Measurements from ENCODE around the gene PLCB3. TPM values are rescaled to one million over a fixed set of nuclear protein-coding genes. Genes with fewer than 3 reads are reported as not detected.
"Not testable (repeated sequence)": the region's sequence is repeated elsewhere in the genome, so short reads cannot be mapped to it uniquely, and the experiment has no call there.

Gene PLCB3
- total RNA-seq, 1 experiment from 2014 or later: 12.6 TPM

DNA sequence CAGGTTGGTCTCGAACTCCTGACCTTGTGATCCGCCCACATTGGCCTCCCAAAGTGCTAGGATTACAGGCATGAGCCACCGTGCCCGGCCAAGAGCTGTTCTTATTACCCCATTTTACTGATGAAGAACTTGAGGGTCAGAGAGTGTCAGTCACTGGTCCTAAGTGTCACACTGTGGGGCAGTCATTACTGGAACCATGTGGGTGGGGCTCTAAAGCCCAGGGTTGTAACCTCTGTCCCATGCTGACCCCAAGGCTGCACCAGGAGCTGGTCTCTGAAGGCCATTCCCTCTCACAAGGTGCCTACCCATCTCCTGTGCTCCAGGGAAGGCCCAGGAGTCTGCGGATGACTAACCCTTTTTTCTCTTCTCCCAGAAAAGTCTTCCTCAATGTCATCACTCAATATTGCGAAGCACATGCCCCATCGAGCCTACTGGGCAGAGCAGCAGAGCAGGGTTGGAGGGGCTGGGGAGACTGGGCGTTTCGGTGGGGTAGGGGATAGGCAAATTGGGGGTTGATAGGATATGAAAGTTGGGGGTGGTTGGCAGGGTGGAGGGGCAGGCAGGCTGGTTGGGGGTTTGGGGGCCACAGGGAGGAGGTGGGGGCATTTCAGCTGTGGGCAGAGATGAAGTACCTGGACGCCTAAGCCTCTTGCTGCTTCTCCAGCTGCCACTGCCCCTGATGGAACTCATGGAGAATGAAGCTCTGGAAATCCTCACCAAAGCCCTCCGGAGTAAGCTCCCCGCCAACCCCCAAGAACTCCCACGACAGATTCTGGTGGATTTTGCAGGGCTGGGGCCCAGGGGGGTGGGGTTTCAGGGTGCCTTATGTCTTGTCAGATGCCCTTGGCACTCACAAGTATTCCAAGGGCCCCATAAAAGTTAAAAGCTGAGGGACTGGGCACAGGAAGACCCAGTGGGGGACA lies 52.0 kb downstream of the PLCB3 start:
- no peak for DNase-seq (ENCODE audit: low spot score)

DNA sequence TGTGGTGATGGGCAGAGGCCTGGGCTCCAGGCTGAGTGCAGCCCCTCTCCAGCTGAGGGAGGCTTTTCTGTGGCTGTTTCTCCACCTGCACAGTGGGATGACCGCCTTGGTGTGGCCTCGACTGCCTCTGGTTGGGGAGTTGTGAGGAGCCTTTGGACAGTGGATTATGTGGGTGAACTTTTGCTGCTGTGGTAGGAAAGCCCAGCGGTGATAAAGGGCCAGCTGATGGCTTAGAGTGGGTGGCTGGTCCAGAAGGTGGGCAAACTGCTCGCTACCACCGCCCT lies 52.6 kb downstream of the PLCB3 start:
- no peak for DNase-seq (ENCODE audit: low spot score)

DNA sequence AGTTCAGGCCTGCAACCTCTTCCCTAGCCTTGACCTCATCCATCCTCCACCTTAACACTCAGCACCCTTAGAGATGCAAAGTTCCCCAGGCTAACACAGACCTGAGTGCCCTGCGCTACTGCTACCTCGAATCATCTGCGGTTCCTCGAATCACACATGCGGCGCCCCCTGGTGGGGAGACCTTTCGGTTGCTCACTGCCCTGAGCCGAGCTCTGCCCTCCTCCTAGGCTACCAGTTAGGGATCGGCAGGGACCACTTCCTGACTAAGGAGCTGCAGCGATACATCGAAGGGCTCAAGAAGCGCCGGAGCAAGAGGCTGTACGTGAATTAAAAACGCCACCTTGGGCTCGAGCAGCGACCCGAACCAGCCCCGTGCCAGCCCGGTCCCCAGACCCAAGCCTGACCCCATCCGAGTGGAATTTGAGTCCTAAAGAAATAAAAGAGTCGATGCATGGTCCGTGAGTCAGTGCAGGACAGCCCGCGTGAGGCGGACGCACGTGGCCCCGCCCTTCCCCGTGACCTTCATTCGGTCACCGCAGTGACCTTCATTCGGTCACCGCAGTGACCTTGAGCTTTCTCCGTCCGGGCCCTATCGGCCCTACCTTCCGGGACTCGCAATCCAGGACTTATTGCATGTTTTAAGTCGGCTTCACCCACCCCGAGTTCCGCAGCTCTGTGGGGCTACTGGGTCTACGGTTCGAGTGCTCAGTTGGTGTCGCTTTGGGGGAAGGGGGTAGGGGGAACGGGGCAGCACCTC lies 53.2 kb downstream of the PLCB3 start:
- peak; percentile 85 for DNase-seq (ENCODE audit: low spot score)

DNA sequence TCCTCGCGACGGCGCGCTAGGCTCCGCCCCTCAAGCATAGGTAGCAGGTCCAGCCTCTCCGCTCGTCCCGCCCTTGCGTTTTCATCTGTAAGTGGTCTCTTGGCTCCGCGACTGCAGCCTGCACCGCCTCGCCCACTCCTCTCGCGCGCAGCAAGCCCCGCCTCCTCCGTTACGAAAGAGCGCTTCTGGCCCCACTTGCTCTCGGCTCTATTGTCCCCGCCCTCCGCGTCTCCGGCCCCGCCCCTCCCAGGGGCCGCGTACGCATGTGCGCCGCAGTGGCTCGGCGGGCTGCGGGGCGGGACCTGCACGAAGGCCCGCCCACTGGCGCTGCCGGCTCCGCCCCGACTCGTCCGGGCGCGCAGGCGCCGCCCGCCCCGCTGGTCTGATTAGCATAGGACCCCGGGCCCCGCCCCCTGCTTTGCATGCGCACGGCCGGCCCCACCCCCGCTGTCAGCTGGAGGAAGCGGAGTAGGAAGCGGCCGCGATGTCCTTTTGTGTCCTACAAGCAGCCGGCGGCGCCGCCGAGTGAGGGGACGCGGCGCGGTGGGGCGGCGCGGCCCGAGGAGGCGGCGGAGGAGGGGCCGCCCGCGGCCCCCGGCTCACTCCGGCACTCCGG lies 53.9 kb downstream of the PLCB3 start, which contains the start of gene ESRRA:
ESRRA (plus strand) TSS at position 450 of the 616 bp plus-strand sequence. CDS start 1,656 bp downstream, outside the sequence.
- peak; percentile 97 for DNase-seq (ENCODE audit: low spot score)

DNA sequence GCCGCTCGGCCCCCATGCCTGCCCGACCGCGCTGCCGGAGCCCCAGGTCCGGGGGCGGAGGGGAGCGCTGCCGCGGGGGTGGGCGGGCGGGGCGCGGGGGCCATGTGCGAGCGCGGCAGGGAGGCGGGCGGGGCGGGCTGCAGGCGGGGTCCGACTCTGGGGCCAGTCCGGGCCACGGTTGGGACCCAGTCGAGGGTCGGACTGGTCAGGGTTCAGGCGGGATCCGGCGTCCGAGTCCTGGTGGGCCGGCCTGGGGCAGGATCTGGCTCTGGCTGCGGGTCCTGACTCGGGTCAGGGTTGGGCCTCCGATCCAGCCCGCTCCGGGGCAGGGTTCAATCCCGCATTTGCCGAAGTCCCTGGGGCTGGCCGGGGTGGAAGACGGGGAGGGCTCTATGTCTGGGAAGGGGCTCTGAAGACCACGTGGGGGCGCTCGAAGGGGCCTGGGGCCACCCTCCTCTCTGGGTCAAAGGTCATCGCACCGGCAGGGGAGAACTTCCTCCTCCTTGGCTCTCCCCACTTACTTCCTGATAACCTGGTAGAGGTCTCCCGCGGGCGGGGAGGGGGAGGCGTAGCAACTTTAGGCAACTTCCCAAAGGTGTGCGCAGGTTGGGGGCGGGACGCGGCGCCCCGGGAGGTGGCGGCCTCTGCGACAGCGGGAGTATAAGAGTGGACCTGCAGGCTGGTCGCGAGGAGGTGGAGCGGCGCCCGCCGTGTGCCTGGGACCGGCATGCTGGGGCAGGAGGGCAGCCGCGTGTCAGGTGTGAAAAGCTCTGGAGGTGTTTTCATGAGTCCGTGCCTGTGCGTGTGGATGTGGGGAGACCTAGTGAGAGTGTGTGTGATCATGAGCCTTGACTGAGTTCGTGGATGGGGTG lies 54.6 kb downstream of the PLCB3 start:
- DNase-seq (ENCODE audit: low spot score): peak; percentile 45

DNA sequence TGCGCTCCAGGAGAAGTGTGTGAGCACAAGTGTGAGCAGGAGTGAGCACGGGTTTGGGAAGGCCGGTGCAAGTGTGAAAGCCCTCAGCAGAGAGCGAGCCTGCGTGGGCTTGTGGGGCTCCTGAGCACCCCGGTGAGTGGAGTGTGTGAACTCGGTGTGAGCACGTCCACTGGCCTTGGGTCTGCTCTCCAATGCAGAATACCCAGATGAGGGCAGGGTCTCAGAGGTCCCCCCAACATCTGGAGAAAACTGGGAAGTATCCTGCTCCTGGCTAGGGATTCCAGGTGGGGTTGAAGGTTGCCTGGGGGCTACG lies 55.2 kb downstream of the PLCB3 start:
- DNase-seq (ENCODE audit: low spot score): no peak

DNA sequence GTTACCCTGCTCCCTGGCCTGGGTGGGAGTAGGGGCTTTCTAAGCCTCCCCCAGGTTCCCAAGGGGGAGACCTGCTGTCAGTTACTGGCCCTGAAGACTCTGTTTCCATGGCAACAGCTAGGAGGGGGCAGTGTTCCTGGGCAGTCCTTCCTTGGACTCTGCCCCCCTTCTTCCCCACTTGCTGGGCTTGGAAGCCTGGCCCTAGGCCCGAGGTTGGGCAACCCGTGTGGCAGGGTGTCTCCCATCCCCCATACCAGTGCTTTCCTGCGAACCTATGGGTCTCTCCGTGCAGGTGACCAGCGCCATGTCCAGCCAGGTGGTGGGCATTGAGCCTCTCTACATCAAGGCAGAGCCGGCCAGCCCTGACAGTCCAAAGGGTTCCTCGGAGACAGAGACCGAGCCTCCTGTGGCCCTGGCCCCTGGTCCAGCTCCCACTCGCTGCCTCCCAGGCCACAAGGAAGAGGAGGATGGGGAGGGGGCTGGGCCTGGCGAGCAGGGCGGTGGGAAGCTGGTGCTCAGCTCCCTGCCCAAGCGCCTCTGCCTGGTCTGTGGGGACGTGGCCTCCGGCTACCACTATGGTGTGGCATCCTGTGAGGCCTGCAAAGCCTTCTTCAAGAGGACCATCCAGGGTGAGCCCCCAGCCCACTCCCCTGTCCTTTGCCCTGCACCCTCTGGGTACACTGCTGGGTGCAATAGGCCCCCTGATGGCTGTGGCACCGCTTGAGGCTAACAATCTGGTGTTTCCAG lies 55.7 kb downstream of the PLCB3 start:
- DNase-seq (ENCODE audit: low spot score): no peak

DNA sequence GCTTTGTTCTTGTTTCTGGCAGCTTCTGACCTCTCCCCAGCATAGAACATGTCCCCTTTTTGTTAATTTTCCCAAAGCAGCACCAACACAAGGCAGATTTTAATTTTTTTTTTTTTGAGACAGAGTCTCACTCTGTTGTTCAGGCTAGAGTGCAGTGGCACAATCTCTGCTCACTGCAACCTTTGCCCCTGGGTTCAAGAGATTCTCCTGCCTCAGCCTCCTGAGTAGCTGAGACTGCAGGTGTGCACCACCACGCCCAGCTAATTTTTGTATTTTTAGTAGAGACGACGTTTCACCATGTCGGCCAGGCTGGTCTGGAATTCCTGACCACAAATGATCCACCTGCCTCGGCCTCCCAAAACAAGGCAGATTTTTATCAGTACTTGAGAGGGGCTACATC lies 56.5 kb downstream of the PLCB3 start:
- DNase-seq (ENCODE audit: low spot score): not testable (repeated sequence)

DNA sequence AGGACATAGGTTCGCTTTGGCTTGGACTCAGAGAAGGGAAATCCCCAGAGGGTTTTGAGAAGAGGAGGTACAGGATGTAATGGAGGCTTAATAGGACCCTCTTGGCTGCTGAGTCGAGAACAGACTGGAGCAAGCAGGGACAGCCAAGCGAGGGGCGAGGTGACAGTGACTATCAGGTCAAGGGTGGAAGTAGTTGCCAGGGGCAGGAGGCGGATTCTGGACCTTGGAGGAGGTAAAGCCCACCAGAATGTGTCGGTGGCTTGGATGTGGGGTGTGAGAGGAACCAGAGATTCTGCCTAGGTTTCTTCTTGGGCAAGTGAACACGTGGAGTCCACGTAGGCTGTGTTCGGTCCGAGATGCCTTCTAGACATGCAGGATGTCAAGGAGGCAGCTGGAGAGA lies 61.6 kb downstream of the PLCB3 start:
- no peak for DNase-seq (ENCODE audit: low spot score)

DNA sequence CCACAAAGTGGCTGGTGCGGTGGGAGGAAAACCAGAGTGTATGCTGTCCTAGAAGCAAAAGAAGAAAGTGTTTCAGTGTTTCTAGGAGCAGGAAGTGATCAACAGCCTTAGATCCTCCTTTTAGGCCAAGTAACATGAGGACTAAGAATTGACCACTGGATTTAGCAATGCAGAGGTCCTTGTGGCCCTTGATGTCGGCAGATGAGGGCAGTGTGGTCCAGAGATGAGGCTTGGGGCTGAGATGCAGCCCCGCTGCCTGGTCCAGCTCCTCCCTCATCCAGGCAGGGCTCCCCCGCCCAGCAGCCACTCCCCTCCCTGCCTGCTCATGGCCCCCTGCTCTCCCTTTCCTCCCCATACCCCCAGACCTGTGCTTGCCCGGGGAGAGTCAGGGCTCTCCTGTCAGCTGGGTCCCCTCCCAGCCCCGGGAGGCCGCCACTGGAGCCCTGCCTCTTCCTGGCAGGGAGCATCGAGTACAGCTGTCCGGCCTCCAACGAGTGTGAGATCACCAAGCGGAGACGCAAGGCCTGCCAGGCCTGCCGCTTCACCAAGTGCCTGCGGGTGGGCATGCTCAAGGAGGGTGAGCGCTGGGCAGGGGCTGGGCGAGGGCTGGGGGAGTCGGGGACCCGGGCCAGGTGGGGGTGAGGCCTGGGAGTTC lies 62.3 kb downstream of the PLCB3 start:
- DNase-seq (ENCODE audit: low spot score): no peak

DNA sequence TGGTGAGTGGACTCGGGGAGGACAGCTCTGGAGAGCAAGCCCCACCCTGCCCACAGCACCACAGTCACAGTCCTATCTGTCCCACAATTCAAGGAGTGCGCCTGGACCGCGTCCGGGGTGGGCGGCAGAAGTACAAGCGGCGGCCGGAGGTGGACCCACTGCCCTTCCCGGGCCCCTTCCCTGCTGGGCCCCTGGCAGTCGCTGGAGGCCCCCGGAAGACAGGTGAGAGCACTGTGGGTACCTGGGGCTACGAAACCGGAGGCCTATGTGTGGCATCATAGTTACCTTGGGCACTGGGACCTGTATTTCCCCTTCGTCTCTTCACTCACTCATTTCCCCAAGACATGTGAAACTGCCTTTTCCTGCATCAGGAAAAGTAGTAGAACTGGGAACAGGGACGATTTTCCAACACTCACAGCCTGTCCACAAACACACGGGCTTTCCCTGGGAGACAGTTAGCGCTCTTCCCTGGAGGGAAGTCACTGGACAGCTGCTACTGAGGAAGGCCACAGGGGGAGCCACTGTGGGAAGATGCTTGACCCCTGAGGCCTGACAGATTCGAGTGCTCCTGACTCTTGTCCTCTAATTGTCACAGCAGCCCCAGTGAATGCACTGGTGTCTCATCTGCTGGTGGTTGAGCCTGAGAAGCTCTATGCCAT lies 62.9 kb downstream of the PLCB3 start:
- no peak for DNase-seq (ENCODE audit: low spot score)

DNA sequence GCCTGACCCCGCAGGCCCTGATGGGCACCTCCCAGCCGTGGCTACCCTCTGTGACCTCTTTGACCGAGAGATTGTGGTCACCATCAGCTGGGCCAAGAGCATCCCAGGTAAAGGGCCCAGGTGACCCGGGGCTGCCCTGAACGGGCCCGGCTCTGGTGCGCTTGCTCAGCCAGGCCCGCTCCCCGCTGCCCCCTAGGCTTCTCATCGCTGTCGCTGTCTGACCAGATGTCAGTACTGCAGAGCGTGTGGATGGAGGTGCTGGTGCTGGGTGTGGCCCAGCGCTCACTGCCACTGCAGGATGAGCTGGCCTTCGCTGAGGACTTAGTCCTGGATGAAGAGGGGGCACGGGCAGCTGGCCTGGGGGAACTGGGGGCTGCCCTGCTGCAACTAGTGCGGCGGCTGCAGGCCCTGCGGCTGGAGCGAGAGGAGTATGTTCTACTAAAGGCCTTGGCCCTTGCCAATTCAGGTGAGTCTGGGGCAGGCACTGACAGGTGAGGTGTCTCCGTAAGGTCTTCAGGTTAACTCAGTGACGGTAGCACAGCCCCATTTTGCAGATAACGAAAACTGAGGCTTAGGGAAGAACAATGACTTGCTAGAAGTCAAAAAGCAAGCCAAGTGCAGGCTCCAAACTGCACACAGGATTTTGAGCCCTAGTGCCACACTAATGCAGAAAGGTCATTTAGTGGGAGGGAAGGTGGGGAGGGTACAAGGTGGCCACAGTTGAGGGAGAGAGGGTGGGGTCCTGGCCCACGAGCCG lies 63.7 kb downstream of the PLCB3 start:
- DNase-seq (ENCODE audit: low spot score): no peak

DNA sequence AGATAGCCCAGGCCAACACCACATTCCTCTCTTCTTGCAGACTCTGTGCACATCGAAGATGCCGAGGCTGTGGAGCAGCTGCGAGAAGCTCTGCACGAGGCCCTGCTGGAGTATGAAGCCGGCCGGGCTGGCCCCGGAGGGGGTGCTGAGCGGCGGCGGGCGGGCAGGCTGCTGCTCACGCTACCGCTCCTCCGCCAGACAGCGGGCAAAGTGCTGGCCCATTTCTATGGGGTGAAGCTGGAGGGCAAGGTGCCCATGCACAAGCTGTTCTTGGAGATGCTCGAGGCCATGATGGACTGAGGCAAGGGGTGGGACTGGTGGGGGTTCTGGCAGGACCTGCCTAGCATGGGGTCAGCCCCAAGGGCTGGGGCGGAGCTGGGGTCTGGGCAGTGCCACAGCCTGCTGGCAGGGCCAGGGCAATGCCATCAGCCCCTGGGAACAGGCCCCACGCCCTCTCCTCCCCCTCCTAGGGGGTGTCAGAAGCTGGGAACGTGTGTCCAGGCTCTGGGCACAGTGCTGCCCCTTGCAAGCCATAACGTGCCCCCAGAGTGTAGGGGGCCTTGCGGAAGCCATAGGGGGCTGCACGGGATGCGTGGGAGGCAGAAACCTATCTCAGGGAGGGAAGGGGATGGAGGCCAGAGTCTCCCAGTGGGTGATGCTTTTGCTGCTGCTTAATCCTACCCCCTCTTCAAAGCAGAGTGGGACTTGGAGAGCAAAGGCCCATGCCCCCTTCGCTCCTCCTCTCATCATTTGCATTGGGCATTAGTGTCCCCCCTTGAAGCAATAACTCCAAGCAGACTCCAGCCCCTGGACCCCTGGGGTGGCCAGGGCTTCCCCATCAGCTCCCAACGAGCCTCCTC lies 64.6 kb downstream of the PLCB3 start:
- DNase-seq (ENCODE audit: low spot score): not testable (repeated sequence)

DNA sequence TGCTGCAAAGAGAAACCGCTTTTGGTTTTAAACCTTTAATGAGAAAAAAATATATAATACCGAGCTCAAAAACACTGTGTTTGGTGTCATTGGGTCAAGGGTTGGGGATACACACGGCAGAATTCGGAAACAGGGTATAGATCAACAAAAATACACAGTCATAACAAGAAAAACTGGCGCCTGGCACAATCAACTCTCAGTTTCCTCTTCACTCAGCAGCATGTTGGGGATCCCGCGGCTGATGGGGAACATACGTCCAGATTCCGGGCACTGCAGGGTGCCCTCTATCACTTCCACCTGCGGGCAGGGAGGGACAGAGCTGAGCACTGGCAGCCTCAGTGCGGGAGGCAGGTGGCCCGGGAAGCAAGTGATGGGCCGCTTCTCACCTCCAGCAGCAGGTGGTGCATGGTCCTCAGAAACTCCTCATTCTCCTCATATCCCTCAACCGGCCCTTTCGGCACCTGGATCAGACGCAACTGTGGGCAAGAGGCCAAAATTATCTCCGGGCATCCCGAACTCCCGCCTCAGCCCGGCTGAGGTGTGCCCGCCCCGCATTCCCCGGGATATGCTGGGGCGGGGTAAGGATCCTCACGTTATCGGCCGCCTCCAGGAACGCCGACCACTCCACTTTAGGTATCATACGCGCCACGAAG lies 65.5 kb downstream of the PLCB3 start:
- DNase-seq (ENCODE audit: low spot score): no peak

DNA sequence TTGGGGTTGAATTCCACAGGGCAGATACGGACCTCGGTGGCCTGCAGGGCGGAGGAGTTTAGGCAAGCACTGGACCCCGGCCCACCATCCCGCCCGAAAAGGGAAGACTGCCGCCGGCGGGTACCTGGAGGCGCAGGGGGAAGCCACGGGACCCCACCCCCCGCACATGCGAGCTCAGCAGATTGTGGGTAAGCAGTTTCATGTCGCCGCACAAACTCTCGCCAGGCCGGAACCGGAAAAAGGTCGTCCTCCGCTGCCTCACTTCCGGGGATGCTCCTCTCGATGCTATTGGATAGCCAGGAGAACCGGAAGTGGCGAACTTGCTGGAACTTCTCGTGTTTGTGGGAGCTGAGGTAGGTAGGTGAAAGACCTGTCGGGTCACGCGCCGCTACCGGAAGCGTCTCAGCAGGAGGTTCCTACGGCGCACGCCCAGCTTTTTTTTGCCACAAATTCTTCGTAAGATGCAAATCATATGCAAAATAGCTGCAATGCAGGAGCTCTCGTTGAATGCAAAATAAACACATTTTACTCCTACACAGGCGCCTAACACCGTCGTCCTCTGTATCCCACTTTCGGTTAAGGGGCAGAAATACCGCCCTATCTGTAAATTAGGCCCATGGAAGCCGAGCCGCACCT lies 66.1 kb downstream of the PLCB3 start, which contains the start of gene TRMT112:
TRMT112 (minus strand) TSS at position 235 of the 636 bp plus-strand sequence; CDS start at position 202, 33 bp downstream.
- DNase-seq (ENCODE audit: low spot score): peak; percentile 99

DNA sequence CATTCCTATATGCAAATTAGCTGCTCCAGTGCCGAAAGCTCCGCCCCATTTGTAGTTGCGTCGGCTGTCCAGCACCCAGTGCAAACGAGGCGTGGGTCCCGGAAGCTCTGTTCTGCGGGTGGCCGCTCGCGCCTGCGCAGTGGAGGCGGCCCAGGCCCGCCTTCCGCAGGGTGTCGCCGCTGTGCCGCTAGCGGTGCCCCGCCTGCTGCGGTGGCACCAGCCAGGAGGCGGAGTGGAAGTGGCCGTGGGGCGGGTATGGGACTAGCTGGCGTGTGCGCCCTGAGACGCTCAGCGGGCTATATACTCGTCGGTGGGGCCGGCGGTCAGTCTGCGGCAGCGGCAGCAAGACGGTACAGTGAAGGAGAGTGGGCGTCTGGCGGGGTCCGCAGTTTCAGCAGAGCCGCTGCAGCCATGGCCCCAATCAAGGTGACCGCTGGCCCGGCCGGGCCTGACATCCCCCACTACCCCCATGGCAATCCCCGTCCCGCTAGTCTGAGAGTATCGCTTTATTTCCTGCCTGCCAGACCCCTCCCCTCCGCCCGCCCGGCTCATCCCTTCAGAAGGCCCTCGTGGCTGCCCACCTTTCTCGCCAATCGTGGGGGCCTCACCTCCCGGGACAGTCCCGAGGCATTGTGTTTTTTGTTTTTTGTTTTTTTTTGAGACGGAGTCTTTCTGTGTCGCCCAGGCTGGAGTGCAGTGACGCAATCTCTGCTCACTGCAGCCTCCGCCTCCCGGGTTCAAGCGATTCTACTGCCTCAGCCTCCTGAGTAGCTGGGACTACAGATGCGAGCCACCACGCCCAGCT lies 66.8 kb downstream of the PLCB3 start, which contains the start of gene PRDX5:
PRDX5 (plus strand) TSS at position 161 of the 805 bp plus-strand sequence; CDS start at position 256, 95 bp downstream.
- DNase-seq (ENCODE audit: low spot score): peak; percentile 96
